ENCODE data around the gene IFNA4.

- TF ChIP-seq EZH2phosphoT487 (IDR thresholded peaks at IDR 0.05; ENCODE audit: low read length) (no peak), CTCF (IDR thresholded peaks at IDR 0.05; ENCODE audit: low read length) (no peak), EZH2 (optimal IDR thresholded peaks at IDR 0.05; ENCODE audit: low read depth, low read length) (no peak)
These were observed 16.0 kb downstream of the IFNA4 start for GRCh38 chr9:21171351-21171750.
